Stimulated activated CD8-positive, alpha-beta memory T cell treated with anti-CD3 and anti-CD28 coated beads, Interleukin-15, amount 100 ng/mL, for 48 hours (primary cell): ENCODE measurements around the gene ASB3.
A peak's percentile ranks its signal among the peaks of the same experiment; 100 is the strongest.
"Not testable (repeated sequence)": the region's sequence is repeated elsewhere in the genome, so short reads cannot be mapped to it uniquely, and the experiment has no call there.

Experiments
- DNase-seq, 2 donors: peaks; one replicate each; pipeline ENCODE4 v3.0.0-alpha.2; 2020; ENCODE audit warnings: low read depth in 2 of 2

ASB3 gene

DNA sequence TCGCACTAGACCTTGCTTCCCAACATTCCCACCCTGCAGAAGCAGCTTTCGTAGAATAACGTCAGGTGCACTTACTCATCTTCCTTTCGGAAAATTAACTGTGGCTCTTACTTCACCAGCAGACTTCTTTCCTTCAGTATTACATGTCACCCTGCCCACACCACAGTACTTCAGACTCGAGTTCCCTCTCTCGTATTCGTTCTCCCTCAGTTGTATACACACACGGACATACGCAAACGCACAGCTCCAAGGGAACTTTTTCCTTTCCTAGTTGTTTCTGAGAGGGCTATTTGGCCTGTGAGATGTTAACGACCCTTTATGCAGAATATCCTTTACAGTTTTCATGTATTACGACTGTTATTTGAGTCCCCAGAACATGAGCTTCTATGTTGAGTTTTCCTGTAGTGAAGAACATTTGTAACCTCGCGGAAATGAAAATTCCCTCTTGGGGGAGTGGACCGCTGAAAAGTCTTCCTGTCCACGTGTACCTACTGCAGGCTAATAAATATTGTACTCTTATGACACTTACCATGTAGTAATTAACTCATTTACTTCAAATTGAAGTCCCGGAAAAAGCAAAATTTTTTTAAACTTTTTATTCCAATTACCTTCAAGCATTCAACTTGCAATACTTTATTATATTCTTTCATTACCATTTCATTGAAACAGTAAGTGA, 999 bp upstream of the ASB3 start:
- no peak for DNase-seq

- DNase-seq = no peak
These were observed 425 bp downstream of the ASB3 start for GRCh38 chr2:53786352-53786704.

DNA sequence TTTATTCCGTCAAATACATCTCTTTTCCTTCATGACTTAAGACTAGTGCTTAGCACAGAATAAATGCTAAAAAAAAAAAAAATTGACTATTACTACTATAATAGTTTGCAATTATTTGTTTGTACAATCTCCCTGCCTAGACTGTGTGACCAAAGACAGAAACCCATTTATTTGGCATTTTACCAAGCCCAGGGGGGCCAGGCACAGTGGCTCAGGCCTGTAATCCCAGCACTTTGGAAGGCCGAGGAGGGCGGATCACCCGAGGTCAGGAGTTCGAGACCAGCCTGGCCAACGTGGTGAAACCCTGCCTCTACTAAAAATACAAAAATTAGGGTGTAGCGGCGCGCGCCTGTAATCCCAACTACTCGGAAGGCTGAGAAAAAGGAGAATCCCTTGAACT, 1.4 kb downstream of the ASB3 start:
- DNase-seq = no peak

DNA sequence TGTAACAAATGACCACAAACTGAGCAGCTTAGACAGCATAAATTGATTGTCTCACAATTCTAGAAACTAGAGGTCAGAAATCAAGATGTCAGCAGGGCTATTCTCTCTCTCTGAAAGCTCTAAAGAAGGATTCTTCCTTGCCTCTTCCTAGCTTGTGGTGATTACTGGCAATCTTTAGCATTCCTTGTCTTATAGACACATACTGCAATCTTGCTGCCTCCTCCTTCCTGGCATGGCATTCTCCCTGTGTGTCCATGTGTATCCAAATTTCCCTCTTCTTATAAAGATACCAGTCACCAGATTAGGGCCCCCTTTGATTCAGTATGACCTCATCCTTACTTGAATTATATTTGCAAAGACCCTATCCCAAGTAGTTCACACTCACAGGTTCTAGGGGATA, 2.3 kb downstream of the ASB3 start:
- DNase-seq = no peak

- DNase-seq = no peak
These were observed 4.1 kb downstream of the ASB3 start for GRCh38 chr2:53782676-53783075.

GRCh38 chr2:53780056-53780455, 6.7 kb downstream of the ASB3 start:
- no peak for DNase-seq

DNA sequence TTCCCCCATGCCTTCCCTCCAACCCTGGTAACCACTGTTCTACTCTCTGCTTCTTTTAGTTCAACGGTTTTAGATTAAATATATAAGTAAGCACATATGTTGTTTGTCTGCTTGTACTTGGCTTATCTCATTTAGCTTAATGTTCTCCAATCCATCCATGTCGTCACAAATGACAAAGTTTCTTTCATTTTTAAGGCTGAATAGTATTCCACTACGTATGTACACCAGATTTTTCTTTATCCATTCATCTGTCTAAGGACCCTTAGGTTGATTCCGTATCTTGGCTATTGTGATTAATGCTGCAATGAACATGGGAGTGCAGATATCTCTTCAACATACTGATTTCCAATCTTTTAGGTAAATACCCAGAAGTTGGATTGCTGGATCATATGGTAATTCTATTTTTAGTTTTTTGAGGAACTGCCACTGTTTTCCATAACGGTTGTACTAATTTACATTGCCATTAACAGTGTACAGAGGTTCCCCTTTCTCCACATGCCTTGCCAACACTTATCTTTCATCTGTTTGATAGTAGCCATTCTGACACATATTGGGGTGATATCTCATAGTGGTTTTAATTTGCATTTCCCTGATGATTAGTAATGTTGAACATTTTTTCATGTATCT, 8.1 kb downstream of the ASB3 start:
- no peak for DNase-seq

GRCh38 chr2:53777134-53777533, 9.6 kb downstream of the ASB3 start:
- no peak for DNase-seq

DNA sequence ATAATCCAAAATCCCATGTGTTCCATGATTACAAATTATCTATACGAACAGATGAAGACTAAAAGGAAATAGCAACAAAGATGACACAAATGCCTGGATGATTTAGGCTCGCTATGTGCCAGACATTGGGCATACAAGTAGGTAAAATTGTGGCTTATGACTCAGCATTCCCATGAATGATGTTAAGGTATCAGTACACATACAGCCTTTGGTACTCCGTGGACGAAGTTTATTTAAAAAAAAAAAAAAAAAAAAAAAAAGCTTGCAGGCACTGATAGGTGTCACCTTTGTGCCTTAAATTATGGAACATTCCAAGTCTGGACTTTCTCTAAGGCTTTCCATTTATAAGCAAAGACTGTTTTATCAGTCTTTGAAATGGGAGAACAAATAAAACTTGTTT, 16.5 kb downstream of the ASB3 start:
- DNase-seq = no peak

GRCh38 chr2:53769318-53769945, 17.3 kb downstream of the ASB3 start:
- DNase-seq = no peak

DNA sequence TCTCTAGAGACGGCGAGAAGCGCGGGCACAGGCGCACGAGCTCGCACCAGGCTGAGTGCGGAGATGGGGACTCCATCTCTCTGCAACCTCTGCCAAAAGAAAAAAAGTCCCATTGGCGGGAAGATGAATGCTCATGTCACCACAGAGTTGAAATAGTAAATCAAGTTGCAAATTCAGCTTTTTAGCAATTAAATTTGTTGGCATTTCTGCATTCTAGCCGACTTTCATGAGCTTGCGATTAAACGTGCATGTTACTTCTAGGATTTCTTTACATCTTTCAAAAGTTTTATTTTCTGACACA, 18.6 kb downstream of the ASB3 start:
- DNase-seq = no peak

GRCh38 chr2:53767405-53768241, 19.1 kb downstream of the ASB3 start, which contains the start of gene CHAC2:
TSS of gene CHAC2 (plus strand) at chr2:53767804. CDS start at chr2:53767887, 83 bp downstream.
- DNase-seq = peak; percentile 82

GRCh38 chr2:53765767-53766166, 21.0 kb downstream of the ASB3 start:
- DNase-seq = no peak

DNA sequence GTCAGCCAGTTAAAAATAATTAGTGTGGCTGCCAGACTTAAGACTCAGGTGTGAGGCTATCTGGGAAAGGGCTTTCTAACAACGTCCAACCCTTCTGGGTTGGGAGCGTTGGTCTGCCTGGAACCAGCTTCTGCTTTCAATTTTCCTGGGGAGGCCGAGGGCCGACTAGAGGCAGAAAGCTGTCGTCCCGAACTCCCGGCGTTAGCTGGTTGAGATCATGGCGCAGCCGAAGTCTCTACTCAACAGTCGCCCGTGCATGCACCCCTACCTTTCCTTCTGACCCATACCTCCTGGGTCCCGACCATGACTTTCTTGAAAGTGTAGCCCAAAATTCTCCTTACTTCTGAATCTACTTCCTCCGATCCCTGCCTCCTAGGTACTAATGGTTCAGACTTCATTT, 29.5 kb downstream of the ASB3 start:
- not testable (repeated sequence) for DNase-seq

DNA sequence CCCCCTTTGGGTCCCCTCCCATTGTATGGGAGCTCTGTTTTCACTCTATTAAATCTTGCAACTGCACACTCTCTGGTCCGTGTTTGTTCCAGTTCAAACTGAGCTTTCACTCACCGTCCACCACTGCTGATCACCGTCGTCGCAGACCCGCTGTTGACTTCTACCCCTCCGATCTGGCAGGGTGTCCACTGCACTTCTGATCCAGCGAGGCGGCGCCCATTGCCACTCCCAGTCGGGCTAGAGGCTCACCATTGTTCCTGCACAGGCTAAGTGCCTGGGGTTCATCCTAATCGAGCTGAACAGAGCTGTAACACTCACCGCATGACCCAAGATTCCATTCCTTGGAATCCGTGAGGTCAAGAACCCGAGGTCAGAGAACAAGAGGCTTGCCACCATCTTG, 30.1 kb downstream of the ASB3 start:
- no peak for DNase-seq

- no peak for DNase-seq
These were observed 31.6 kb downstream of the ASB3 start for GRCh38 chr2:53755121-53755520.

DNA sequence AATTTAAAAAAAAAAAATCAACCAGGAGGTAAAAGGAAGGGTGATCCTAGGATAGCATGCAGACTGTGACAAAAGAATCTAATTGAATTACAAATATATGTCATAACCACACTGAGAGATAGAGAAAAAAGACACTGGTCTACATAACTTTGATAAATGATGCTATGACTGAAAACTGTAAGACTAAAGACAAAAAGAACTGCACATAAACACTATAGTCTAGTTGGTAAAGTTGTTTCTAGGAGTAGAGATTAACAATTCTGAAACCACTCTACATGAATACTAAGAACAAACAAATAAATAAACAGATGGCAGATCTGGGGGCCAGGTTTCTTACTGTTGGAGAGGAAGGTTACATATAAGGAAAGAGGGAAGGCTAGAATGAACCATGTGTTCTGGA, 33.7 kb downstream of the ASB3 start:
- no peak for DNase-seq

DNA sequence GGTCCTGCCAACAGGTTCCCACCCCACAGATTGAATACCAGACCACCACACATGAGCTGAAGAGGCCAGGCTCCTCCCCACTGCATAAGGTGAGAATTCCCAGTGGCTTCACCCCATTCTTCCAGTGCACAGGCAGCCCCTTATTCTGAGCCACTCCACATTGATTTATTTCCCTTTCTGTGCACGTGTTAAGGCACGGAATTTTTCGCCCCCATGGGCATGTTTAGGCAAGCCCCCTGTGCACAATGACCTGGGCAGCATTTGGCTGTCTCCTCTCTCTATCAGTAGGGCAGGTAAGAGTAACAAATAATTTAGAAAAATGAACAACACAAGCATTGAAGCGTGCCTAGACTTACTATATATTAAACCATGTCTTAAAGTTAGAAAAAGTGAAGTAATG, 34.4 kb downstream of the ASB3 start:
- DNase-seq = no peak

DNA sequence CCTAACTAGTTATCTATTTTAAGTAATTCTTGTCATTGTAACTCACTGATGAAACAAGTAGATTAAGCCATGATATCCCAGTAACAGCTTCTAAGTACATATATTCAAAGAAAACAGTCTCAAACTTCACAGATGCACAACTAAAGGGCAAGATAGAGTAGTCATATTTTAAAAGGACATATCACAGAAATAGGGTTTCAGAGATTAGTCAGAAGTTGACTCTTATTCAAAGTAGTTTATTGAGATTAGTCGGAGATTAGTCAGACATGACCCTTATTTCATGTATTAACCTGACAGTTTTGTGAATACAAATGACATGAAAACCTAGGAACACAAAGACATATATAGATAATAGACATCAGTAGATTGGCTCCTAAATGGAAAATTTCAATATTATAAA, 35.0 kb downstream of the ASB3 start:
- DNase-seq = no peak

DNA sequence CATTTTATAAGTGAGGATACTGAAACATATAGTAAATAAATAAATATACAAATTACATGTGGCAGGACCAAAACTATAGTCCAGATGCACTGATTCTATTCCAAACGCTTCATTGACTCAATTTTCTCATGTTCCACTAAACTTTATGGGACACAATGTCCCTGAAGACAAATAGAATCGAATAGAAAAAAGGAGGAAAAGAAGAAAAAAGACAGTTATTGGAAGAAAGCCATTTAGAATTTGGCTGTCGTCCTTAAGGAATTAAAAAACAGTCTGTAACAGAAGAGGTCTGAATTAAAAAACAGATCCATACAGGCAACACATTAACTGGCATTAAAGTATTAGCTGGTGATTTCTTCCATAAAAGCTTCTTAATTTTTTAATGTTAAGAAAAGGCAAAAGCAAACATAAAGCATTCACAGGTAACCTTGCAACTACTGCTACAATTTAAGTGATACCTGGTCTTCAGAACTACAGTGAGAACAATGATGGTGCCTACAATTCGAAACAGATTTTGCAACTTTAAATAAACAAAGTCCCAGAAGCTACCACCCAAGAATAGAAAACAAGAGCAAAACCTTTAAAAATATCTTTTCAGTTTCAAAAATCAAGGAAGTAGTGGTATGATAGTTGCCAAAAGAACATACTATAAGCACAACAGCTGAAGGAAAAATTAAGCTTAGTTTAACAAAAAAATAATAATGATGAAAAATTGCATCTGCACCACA, 36.5 kb downstream of the ASB3 start:
- DNase-seq = no peak

- no peak for DNase-seq
These were observed 42.2 kb downstream of the ASB3 start for GRCh38 chr2:53744395-53745065.
